PC-3 (cell line): ENCODE measurements around the gene HAGHL. TPM values are rescaled to one million over a fixed set of nuclear protein-coding genes. Genes with fewer than 3 reads are reported as not detected.

Source experiments
- ATAC-seq: fragments of 200-7000 bp; cut with Tn5 transposase; 2 replicates; pipeline ENCODE4 v1.9.1; 2020; ENCODE audit warnings: mild to moderate bottlenecking, moderate library complexity
- BruUV-seq: library from RNA; stranded (reverse); fragments of 400-500 nt; replicated peaks from 2 replicates; lab custom pipeline; 2021; lab: Mats Ljungman, UMichigan
- CTCF ChIA-PET: fragments of 300-600 bp; sonication (Branson Sonifier 250); formaldehyde crosslinking; loops from one replicate; lab custom pipeline; 2022; ENCODE audit warnings: antibody characterized with exemption; lab: Charles Lee
- POLR2A ChIA-PET: fragments of 300-600 bp; sonication (Branson Sonifier 250); formaldehyde crosslinking; loops from one replicate; lab custom pipeline; 2022; ENCODE audit warnings: antibody characterized with exemption; ENCODE audit not compliant: unreplicated experiment; lab: Charles Lee
- DNase-seq: peaks from one replicate; pipeline ENCODE4 v3.0.0-alpha.2; 2015
- H2AFZ ChIP-seq: fragments of 300-600 bp; sonication (generic); 2 replicates; pipeline ENCODE4 v1.6.0; 2016; ENCODE audit warnings: antibody characterized with exemption, low read length
- H3F3A ChIP-seq: fragments of 300-600 bp; sonication (generic); one replicate; pipeline ENCODE4 v1.6.0; 2017; ENCODE audit warnings: antibody characterized with exemption, low read length, control low read depth, mild to moderate bottlenecking; ENCODE audit not compliant: unreplicated experiment
- H3K27ac ChIP-seq: fragments of 300-600 bp; sonication (generic); 2 replicates; pipeline ENCODE4 v1.5.1; 2016; ENCODE audit warnings: mild to moderate bottlenecking, low read length
- H3K27me3 ChIP-seq: fragments of 300-600 bp; sonication (generic); 2 replicates; pipeline ENCODE4 v1.6.1; 2016; ENCODE audit warnings: low read length, mixed read lengths
- H3K36me3 ChIP-seq: fragments of 300-600 bp; sonication (generic); 2 replicates; pipeline ENCODE4 v1.6.1; 2016; ENCODE audit warnings: low read depth, mixed run types, low read length, mixed read lengths
- H3K4me1 ChIP-seq: fragments of 300-600 bp; sonication (generic); 2 replicates; pipeline ENCODE4 v1.5.1; 2016; ENCODE audit warnings: low read length; ENCODE audit not compliant: insufficient read depth
- H3K4me2 ChIP-seq: fragments of 300-600 bp; sonication (generic); 2 replicates; pipeline ENCODE4 v1.6.0; 2016; ENCODE audit warnings: low read length
- H3K4me3 ChIP-seq: fragments of 300-600 bp; sonication (generic); 2 replicates; pipeline ENCODE4 v1.5.1; 2016; ENCODE audit warnings: mild to moderate bottlenecking, low read length, mixed read lengths
- H3K79me2 ChIP-seq: fragments of 300-600 bp; sonication (generic); 2 replicates; pipeline ENCODE4 v1.6.1; 2017; ENCODE audit warnings: low read length, mixed read lengths
- H3K9ac ChIP-seq: fragments of 300-600 bp; sonication (generic); 2 replicates; pipeline ENCODE4 v1.6.0; 2016; ENCODE audit warnings: mild to moderate bottlenecking, low read length
- H3K9me2 ChIP-seq: fragments of 300-600 bp; sonication (generic); replicated peaks from 2 replicates; pipeline ENCODE4 v1.6.1; 2016; ENCODE audit warnings: mixed run types, low read length, mixed read lengths
- H3K9me3 ChIP-seq: fragments of 300-600 bp; sonication (generic); 2 replicates; pipeline ENCODE4 v1.6.1; 2016; ENCODE audit warnings: low read length, mixed read lengths
- H4K20me1 ChIP-seq: fragments of 300-600 bp; sonication (generic); 2 replicates; pipeline ENCODE4 v1.6.1; 2016; ENCODE audit warnings: low read length, mixed read lengths
- EZH2 ChIP-seq: fragments of 300-600 bp; sonication (generic); IDR thresholded peaks from one replicate; pipeline ENCODE4 v1.6.1; 2017; ENCODE audit warnings: antibody characterized with exemption, mild to moderate bottlenecking, low read length; ENCODE audit not compliant: unreplicated experiment
- EZH2phosphoT487 ChIP-seq: fragments of 300-600 bp; sonication (generic); IDR thresholded peaks from 2 replicates; pipeline ENCODE4 v1.6.1; 2018; ENCODE audit warnings: mild to moderate bottlenecking, antibody characterized with exemption, low read length, borderline replicate concordance
- intact Hi-C: fragments of 100-400 bp; cut with micrococcal nuclease; formaldehyde crosslinking; loops from 2 replicates; pipeline ENCODE4 v1.9.0; 2023
- total RNA-seq: library from RNA; depleted of rRNA; stranded (reverse); fragments of >200 nt; gene quantifications from 2 replicates; pipeline ENCODE4 v1.2.3, GENCODE V29; 2014
- TF ChIP-seq, protein P1 (sequence below): fragments of 300-600 bp; sonication (generic); conservative IDR thresholded peaks from 2 replicates; pipeline ENCODE4 v1.5.1; 2017; ENCODE audit warnings: antibody characterized with exemption, low read depth, mild to moderate bottlenecking, low read length

HAGHL gene
- total RNA-seq, 1 experiment from 2014 or later = 16.4 TPM

DNA sequence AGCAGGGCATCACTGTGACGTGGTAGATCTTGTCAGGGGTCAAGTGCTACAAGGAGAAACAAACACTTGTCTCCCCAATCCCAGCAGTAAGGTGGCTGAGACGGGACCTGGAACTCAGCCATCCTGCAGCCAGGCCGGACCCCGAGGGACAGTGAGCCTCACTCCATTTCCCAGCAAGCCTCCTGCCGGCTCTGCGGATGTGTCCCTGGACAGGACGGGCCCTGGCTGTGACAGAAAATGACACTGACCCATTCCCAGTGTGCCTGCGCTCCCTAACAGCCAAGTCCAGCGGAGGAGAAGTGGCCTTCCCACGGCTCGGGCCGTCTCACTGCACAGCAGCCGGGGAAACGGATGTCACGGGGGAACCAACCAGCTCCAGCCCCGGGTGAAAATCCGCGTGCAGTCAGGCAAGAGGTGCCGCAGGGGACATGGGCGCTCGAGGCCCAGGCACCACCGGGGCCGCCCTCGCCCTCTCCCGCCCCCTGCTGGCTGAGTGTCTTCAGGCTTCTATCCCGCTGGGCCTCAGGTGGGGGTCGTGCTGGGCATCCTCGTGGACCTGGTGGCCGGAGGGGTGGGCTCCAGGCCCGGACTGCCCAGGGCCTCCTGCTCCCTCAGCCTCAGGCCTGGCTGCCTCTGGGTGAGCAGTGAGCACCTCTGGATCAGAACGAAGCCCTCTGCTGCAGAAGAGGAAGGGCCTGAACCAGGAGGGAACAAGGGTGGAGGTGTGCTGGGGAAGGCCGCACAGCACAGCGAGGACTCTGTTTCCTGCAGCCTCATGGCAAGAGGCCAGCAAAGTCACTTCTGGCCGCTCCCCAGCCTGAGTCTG, 6.7 kb downstream of the HAGHL start:
- H3K27ac ChIP-seq = no peak overlapping the region

DNA sequence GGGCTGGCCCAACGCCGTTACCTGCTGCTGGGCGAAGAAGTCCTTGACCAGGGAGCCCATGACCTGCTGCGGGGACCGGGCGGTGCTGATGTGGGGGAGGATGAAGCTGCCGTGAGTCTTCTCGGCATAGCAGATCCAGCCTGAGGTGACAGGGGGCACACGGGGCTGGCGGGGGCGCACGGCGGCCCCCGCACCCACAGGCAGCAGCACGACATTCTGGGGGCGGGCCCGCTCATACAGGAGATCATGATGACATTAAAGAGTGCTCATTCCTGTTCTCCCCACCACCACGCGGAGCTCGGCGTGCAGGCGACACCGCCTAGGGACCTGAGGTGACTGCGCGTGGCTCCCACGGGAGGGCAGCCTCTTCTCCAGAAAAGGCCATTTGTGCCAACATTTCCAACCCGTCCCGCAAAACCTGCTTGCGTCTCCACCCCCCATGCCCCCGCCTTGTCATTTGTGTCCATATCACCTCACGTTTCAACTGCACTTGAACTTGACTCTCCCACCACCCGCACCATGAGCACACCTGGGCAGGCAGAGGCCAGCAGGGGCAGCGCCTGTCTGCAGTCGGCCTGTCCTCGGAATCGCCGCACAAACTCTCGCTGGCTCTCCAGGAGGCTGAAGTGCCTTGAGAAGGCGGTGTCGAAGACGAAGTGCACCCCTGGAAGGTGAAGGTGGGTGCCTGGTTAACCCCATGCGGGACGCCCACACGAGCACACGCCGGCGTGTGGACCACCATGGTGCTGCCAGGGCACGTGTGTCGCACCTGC, 7.5 kb downstream of the HAGHL start:
- POLR2A ChIA-PET = no interaction called here
- CTCF ChIA-PET = no interaction called here

More for the DNA sequence above, 6.7 kb downstream of the HAGHL start:
- no peaks in the 10 kb centered on the region for H4K20me1 ChIP-seq
- no peak overlapping the region for H3K9ac ChIP-seq
- H3K36me3 ChIP-seq = no peaks in the 10 kb centered on the region; the same call in 1 of the 2 replicates
- H3F3A ChIP-seq = no peaks in the 10 kb centered on the region
- H2AFZ ChIP-seq = no peak overlapping the region
- H3K27me3 ChIP-seq = no peaks in the 10 kb centered on the region
- TF ChIP-seq EZH2phosphoT487 (no peak), EZH2 (no peak)
- TF ChIP-seq, protein P1, sequence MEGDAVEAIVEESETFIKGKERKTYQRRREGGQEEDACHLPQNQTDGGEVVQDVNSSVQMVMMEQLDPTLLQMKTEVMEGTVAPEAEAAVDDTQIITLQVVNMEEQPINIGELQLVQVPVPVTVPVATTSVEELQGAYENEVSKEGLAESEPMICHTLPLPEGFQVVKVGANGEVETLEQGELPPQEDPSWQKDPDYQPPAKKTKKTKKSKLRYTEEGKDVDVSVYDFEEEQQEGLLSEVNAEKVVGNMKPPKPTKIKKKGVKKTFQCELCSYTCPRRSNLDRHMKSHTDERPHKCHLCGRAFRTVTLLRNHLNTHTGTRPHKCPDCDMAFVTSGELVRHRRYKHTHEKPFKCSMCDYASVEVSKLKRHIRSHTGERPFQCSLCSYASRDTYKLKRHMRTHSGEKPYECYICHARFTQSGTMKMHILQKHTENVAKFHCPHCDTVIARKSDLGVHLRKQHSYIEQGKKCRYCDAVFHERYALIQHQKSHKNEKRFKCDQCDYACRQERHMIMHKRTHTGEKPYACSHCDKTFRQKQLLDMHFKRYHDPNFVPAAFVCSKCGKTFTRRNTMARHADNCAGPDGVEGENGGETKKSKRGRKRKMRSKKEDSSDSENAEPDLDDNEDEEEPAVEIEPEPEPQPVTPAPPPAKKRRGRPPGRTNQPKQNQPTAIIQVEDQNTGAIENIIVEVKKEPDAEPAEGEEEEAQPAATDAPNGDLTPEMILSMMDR = no peak
- ChIA-PET POLR2A (no interaction called here), CTCF (no interaction called here)
- no peak overlapping the region for H3K4me3 ChIP-seq
- no peak for ATAC-seq
- peaks cover 5% of the 10 kb centered on the region; the same call in 1 of the 2 replicates for H3K4me1 ChIP-seq
- no peak for DNase-seq
- 0 out of 2 replicates have a peak, but pooled peaks cover 9% of the 10 kb centered on the region for H3K79me2 ChIP-seq
- intact Hi-C loops = no loop called here
- no peaks in the 10 kb centered on the region for H3K9me3 ChIP-seq
- H3K9me2 ChIP-seq = no peaks in the 10 kb centered on the region
- no TSS peak for BruUV-seq
- H3K4me2 ChIP-seq = no peak overlapping the region

More for the DNA sequence above, 7.5 kb downstream of the HAGHL start:
- Histone ChIP-seq H3K9me3 (no peaks in the 10 kb centered on the region), H2AFZ (no peak overlapping the region), H3K27ac (no peak overlapping the region), H3K79me2 (0 out of 2 replicates have a peak, but pooled peaks cover 3% of the 10 kb centered on the region), H4K20me1 (no peaks in the 10 kb centered on the region), H3K36me3 (no peaks in the 10 kb centered on the region; the same call in 1 of the 2 replicates), H3F3A (no peaks in the 10 kb centered on the region), H3K9me2 (no peaks in the 10 kb centered on the region), H3K9ac (no peak overlapping the region), H3K4me3 (no peak overlapping the region), H3K4me2 (no peak overlapping the region), H3K27me3 (no peaks in the 10 kb centered on the region), H3K4me1 (no peaks in the 10 kb centered on the region)
- TF ChIP-seq EZH2phosphoT487 (no peak), EZH2 (no peak)
- TF ChIP-seq, protein P1 = no peak
- intact Hi-C loops = no loop called here
- no peak for ATAC-seq
- no TSS peak for BruUV-seq
- DNase-seq = no peak
